NCI-H1048 (cell line): Measurements from ENCODE around the gene NUDT6.
"Not testable (repeated sequence)": the region's sequence is repeated elsewhere in the genome, so short reads cannot be mapped to it uniquely, and the experiment has no call there.

ENCODE experiments used
- DNase-seq: peaks from one replicate; lab custom pipeline; 2025; lab: John Stamatoyannopoulos, UW

The NUDT6 gene

GRCh38 chr4:122921971-122922876 is at the start of gene NUDT6:
Gene NUDT6 (minus strand): TSS chr4:122922597. CDS start chr4:122922572, 25 bp downstream.
- DNase-seq: no peak

GRCh38 chr4:122968227-122968812 is 45.9 kb upstream of the NUDT6 start:
- no peak for DNase-seq

GRCh38 chr4:122967231-122967630 is 44.8 kb upstream of the NUDT6 start:
- no peak for DNase-seq

GRCh38 chr4:122966201-122966600 is 43.8 kb upstream of the NUDT6 start:
- no peak for DNase-seq

GRCh38 chr4:122963216-122963615 is 40.8 kb upstream of the NUDT6 start:
- DNase-seq: no peak

- DNase-seq: no peak
Observed at GRCh38 chr4:122960611-122961000, 38.2 kb upstream of the NUDT6 start.

GRCh38 chr4:122959981-122960610 is 37.7 kb upstream of the NUDT6 start:
- DNase-seq: no peak

- no peak for DNase-seq
Observed at GRCh38 chr4:122959441-122959840, 37.0 kb upstream of the NUDT6 start.

- no peak for DNase-seq
Observed at GRCh38 chr4:122958505-122958904, 36.1 kb upstream of the NUDT6 start.

- no peak for DNase-seq
Observed at GRCh38 chr4:122953924-122954323, 31.5 kb upstream of the NUDT6 start.

- DNase-seq: no peak
Observed at GRCh38 chr4:122952028-122952427, 29.6 kb upstream of the NUDT6 start.

- no peak for DNase-seq
Observed at GRCh38 chr4:122948671-122949070, 26.3 kb upstream of the NUDT6 start.

- DNase-seq: no peak
Observed at GRCh38 chr4:122946142-122946541, 23.7 kb upstream of the NUDT6 start.

GRCh38 chr4:122945136-122945535 is 22.7 kb upstream of the NUDT6 start:
- not testable (repeated sequence) for DNase-seq

- no peak for DNase-seq
Observed at GRCh38 chr4:122932763-122933162, 10.4 kb upstream of the NUDT6 start.

GRCh38 chr4:122930862-122931261 is 8.5 kb upstream of the NUDT6 start:
- peak; percentile 3 for DNase-seq

- DNase-seq: no peak
Observed at GRCh38 chr4:122928930-122929329, 6.5 kb upstream of the NUDT6 start.

GRCh38 chr4:122922877-122923511 is 597 bp upstream of the NUDT6 start:
- peak; percentile 84 for DNase-seq

- DNase-seq: no peak
Observed at GRCh38 chr4:122921300-122921699, 1.1 kb downstream of the NUDT6 start.

GRCh38 chr4:122920473-122920872 is 1.9 kb downstream of the NUDT6 start:
- no peak for DNase-seq

GRCh38 chr4:122917731-122918130 is 4.7 kb downstream of the NUDT6 start:
- DNase-seq: no peak

- DNase-seq: no peak
Observed at GRCh38 chr4:122914938-122915337, 7.5 kb downstream of the NUDT6 start.
